Measurements from ENCODE around the gene FOXRED1. TPM values are rescaled to one million over a fixed set of nuclear protein-coding genes. Genes with fewer than 3 reads are reported as not detected.

The FOXRED1 gene
- total RNA-seq, 1 experiment from 2014 or later: 67.5 TPM

DNA sequence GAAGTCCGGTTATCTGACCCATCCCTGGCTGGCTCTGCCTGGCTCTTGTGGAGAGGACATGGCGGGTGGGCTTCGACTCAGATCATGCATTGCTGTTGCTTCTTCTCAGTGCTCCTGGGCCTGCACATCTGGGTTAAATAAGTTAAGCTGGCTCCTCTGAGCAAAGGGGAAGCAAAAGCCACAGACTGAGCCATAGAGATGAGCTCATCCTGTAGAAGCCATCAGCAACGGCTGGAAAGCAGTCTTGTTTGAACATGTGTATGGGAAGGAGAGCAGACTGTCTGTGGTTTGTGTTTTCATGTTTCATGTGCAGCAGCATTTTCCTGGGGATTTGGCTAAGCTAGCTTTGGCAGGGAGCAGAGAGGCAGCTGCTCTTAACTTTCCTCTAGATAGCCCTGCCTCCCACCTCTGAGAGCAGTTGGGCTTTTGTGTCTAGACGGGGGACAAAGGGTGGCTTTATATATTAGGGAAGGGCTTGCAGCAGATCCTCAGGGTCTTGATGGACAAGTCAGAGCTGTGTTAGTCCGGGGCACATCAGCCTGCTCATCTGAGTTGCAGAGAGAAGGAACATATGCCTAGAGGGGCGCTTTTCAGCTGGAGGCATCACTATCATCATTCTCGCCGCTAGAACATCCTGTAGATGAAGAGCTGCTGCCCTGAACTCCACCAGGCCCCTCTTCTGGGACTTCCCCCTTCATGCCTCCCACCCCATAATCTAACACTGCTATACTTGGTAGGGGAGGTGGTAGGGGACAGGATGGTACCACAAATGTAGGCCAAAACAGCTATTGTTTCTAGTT lies 49.8 kb downstream of the FOXRED1 start:
- no CpG with 5 or more reads among the region's 9 CpGs for WGBS (ENCODE audit: extremely low coverage, insufficient read length, low lambda C conversion rate)
- H3K9me3 Mint-ChIP-seq: no peaks in the 10 kb centered on the region
- Histone ChIP-seq H2BK120ac (ENCODE audit: low read depth, low read length, poor library complexity, severe bottlenecking) (no peak overlapping the region), H3K56ac (ENCODE audit: insufficient read length, low read depth, low read length) (no peak overlapping the region), H2BK12ac (ENCODE audit: insufficient read length, low read depth, low read length) (no peak overlapping the region), H4K8ac (replicated peaks; ENCODE audit: insufficient read length, low read depth, low read length) (no peak overlapping the region), H3K18ac (ENCODE audit: insufficient read length, low read depth, low read length) (no peak overlapping the region), H3K23ac (ENCODE audit: insufficient read length, low read depth, low read length) (no peak overlapping the region), H2BK15ac (ENCODE audit: low read depth, low read length) (no peak overlapping the region), H3K14ac (ENCODE audit: insufficient read depth, low read length) (no peak overlapping the region), H4K5ac (ENCODE audit: insufficient read length, low read depth, low read length) (no peak overlapping the region), H4K91ac (ENCODE audit: insufficient read length, low read depth, low read length) (no peak overlapping the region), H3K4me2 (ENCODE audit: insufficient read depth, insufficient read length, low read length) (no peak overlapping the region), H4K20me1 (ENCODE audit: control insufficient read depth, insufficient read depth, insufficient read length) (peaks cover 2% of the 10 kb centered on the region), H2BK5ac (ENCODE audit: insufficient read length, low read length) (no peak overlapping the region), H3K9ac (ENCODE audit: extremely low read depth, insufficient read length, low read length) (no peak overlapping the region), H2AK5ac (ENCODE audit: insufficient read length, low read length) (no peak overlapping the region), H3K23me2 (ENCODE audit: insufficient read length, low read depth, low read length, poor library complexity, severe bottlenecking) (no peaks in the 10 kb centered on the region), H3K79me1 (ENCODE audit: insufficient read depth, low read depth, low read length, poor library complexity, severe bottlenecking) (no peaks in the 10 kb centered on the region), H2AFZ (ENCODE audit: low read length) (no peak overlapping the region), H3T11ph (ENCODE audit: low read length) (no peak overlapping the region), H3K9me3 (ENCODE audit: control insufficient read depth, low read depth, low read length) (no peaks in the 10 kb centered on the region), H3K4ac (ENCODE audit: low read depth, low read length) (no peak overlapping the region), H3K27ac (ENCODE audit: insufficient read length, low read depth, low read length) (no peak overlapping the region), H2BK20ac (ENCODE audit: low read depth, low read length, poor library complexity, severe bottlenecking) (no peak overlapping the region), H3K79me2 (ENCODE audit: insufficient read depth, low read length) (no peaks in the 10 kb centered on the region), H3K4me1 (ENCODE audit: insufficient read depth, low read length) (no peaks in the 10 kb centered on the region), H3K27me3 (ENCODE audit: insufficient read depth, low read length) (no peaks in the 10 kb centered on the region)
- H3K4me3 Mint-ChIP-seq: no peak overlapping the region
- H3K4me1 Mint-ChIP-seq: no peaks in the 10 kb centered on the region
- H3K36me3 Mint-ChIP-seq (ENCODE audit: insufficient read depth in 1 of 3, low read depth in 3 of 3): peaks cover 9 to 23% (median 22%) of the 10 kb centered on the region in 3 experiments; a peak in 6 of 7 replicates
- peak overlapping the region in 1 of 3 experiments; percentile 84; a peak in 1 of 7 replicates for H3K27ac Mint-ChIP-seq
- DNase-seq: no peak
- TF ChIP-seq, protein P1, sequence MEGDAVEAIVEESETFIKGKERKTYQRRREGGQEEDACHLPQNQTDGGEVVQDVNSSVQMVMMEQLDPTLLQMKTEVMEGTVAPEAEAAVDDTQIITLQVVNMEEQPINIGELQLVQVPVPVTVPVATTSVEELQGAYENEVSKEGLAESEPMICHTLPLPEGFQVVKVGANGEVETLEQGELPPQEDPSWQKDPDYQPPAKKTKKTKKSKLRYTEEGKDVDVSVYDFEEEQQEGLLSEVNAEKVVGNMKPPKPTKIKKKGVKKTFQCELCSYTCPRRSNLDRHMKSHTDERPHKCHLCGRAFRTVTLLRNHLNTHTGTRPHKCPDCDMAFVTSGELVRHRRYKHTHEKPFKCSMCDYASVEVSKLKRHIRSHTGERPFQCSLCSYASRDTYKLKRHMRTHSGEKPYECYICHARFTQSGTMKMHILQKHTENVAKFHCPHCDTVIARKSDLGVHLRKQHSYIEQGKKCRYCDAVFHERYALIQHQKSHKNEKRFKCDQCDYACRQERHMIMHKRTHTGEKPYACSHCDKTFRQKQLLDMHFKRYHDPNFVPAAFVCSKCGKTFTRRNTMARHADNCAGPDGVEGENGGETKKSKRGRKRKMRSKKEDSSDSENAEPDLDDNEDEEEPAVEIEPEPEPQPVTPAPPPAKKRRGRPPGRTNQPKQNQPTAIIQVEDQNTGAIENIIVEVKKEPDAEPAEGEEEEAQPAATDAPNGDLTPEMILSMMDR (conservative IDR thresholded peaks at IDR 0.05): no peak
- no peaks in the 10 kb centered on the region; the same call in 1 of the 2 replicates for H3K27me3 Mint-ChIP-seq (ENCODE audit: low read depth)
